ENCODE measurements around the gene GPAT3. TPM values are rescaled to one million over a fixed set of nuclear protein-coding genes. Genes with fewer than 3 reads are reported as not detected.
"Not testable (repeated sequence)": the region's sequence is repeated elsewhere in the genome, so short reads cannot be mapped to it uniquely, and the experiment has no call there.

Gene GPAT3
- total RNA-seq, 1 experiment from 2014 or later, result 0.30 TPM

- peak; percentile 74 for TF ChIP-seq CTCF (IDR thresholded peaks at IDR 0.05; ENCODE audit: unreplicated experiment)
- Mint-ChIP-seq H3K27me3 (ENCODE audit: insufficient read depth, unreplicated experiment) (no peaks in the 10 kb centered on the region), H3K4me1 (ENCODE audit: insufficient read depth, unreplicated experiment) (no peaks in the 10 kb centered on the region), H3K27ac (ENCODE audit: low read depth, unreplicated experiment) (no peak overlapping the region), H3K4me3 (ENCODE audit: unreplicated experiment) (no peak overlapping the region), H3K36me3 (ENCODE audit: insufficient read depth, unreplicated experiment) (no peaks in the 10 kb centered on the region), H3K9me3 (ENCODE audit: unreplicated experiment) (no peaks in the 10 kb centered on the region)
- intact Hi-C loops (cut with micrococcal nuclease), result loop anchor here (1.0 kb wide), 1 partner anchor 149 kb away; no protein-coding TSS in a partner anchor
- ChIA-PET CTCF (interaction anchor here (0.7 to 3.8 kb wide), 10 partner anchors 8 to 556 kb away, joined by 3 to 49 read pairs (median 4); no protein-coding TSS in a partner anchor), POLR2A (interaction anchor here (0.5 to 0.7 kb wide), 2 partner anchors 91 to 177 kb away, joined by 3 read pairs; no protein-coding TSS in a partner anchor)
- BruUV-seq (replicated peaks), result no TSS peak
- DNase-seq (ENCODE audit: unreplicated experiment), result peak; percentile 55
Observed at GRCh38 chr4:83490876-83491450, 44.9 kb upstream of the GPAT3 start.

- intact Hi-C loops (cut with micrococcal nuclease); BruUV-seq (replicated peaks); DNase-seq (ENCODE audit: unreplicated experiment); H3K4me3 Mint-ChIP-seq (ENCODE audit: unreplicated experiment); H3K4me1 Mint-ChIP-seq (ENCODE audit: insufficient read depth, unreplicated experiment); H3K27ac Mint-ChIP-seq (ENCODE audit: low read depth, unreplicated experiment); H3K27me3 Mint-ChIP-seq (ENCODE audit: insufficient read depth, unreplicated experiment); H3K9me3 Mint-ChIP-seq (ENCODE audit: unreplicated experiment); H3K36me3 Mint-ChIP-seq (ENCODE audit: insufficient read depth, unreplicated experiment): not testable (repeated sequence)
- CTCF ChIA-PET, result interaction anchor here (0.6 kb wide), 1 partner anchor 146 kb away, joined by 3 read pairs; no protein-coding TSS in a partner anchor
- POLR2A ChIA-PET, result interaction anchor here (2.3 kb wide), 1 partner anchor 11 kb away, joined by 8 read pairs; the partner anchor contains the start of gene ABRAXAS1
Observed at GRCh38 chr4:83496085-83496917, 39.6 kb upstream of the GPAT3 start.

GRCh38 chr4:83498187-83498586 is 37.7 kb upstream of the GPAT3 start:
- no TSS peak for BruUV-seq (replicated peaks)
- no peak overlapping the region for H3K4me3 Mint-ChIP-seq (ENCODE audit: unreplicated experiment)
- no peaks in the 10 kb centered on the region for H3K27me3 Mint-ChIP-seq (ENCODE audit: insufficient read depth, unreplicated experiment)
- no peak overlapping the region for H3K27ac Mint-ChIP-seq (ENCODE audit: low read depth, unreplicated experiment)
- ChIA-PET CTCF (interaction anchor here (0.6 to 2.0 kb wide), 10 partner anchors 11 to 319 kb away, joined by 3 to 13 read pairs (median 3); partner anchors contain the start of gene GPAT3), POLR2A (no interaction called here)
- H3K4me1 Mint-ChIP-seq (ENCODE audit: insufficient read depth, unreplicated experiment), result no peaks in the 10 kb centered on the region
- no peaks in the 10 kb centered on the region for H3K9me3 Mint-ChIP-seq (ENCODE audit: unreplicated experiment)
- TF ChIP-seq CTCF (IDR thresholded peaks at IDR 0.05; ENCODE audit: unreplicated experiment), result no peak
- DNase-seq (ENCODE audit: unreplicated experiment), result no peak
- intact Hi-C loops (cut with micrococcal nuclease), result no loop called here
- H3K36me3 Mint-ChIP-seq (ENCODE audit: insufficient read depth, unreplicated experiment), result no peaks in the 10 kb centered on the region

GRCh38 chr4:83501671-83502070 is 34.2 kb upstream of the GPAT3 start:
- not testable (repeated sequence) for BruUV-seq (replicated peaks); H3K4me3 Mint-ChIP-seq (ENCODE audit: unreplicated experiment)

GRCh38 chr4:83503974-83504373 is 31.9 kb upstream of the GPAT3 start:
- intact Hi-C loops (cut with micrococcal nuclease), result loop anchor here (10.0 kb wide), 1 partner anchor 271 kb away; no protein-coding TSS in a partner anchor
- no peak overlapping the region for H3K27ac Mint-ChIP-seq (ENCODE audit: low read depth, unreplicated experiment)
- BruUV-seq (replicated peaks), result no TSS peak

More at GRCh38 chr4:83501671-83502070, 34.2 kb upstream of the GPAT3 start:
- H3K4me1 Mint-ChIP-seq (ENCODE audit: insufficient read depth, unreplicated experiment); H3K27me3 Mint-ChIP-seq (ENCODE audit: insufficient read depth, unreplicated experiment); POLR2A ChIA-PET; H3K36me3 Mint-ChIP-seq (ENCODE audit: insufficient read depth, unreplicated experiment); H3K27ac Mint-ChIP-seq (ENCODE audit: low read depth, unreplicated experiment); DNase-seq (ENCODE audit: unreplicated experiment); H3K9me3 Mint-ChIP-seq (ENCODE audit: unreplicated experiment); CTCF ChIA-PET: not testable (repeated sequence)
- intact Hi-C loops (cut with micrococcal nuclease), result loop anchor here (10.0 kb wide), 1 partner anchor 273 kb away; no protein-coding TSS in a partner anchor

More at GRCh38 chr4:83503974-83504373, 31.9 kb upstream of the GPAT3 start:
- Mint-ChIP-seq H3K4me1 (ENCODE audit: insufficient read depth, unreplicated experiment) (no peaks in the 10 kb centered on the region), H3K4me3 (ENCODE audit: unreplicated experiment) (no peak overlapping the region), H3K9me3 (ENCODE audit: unreplicated experiment) (no peaks in the 10 kb centered on the region), H3K27me3 (ENCODE audit: insufficient read depth, unreplicated experiment) (no peaks in the 10 kb centered on the region), H3K36me3 (ENCODE audit: insufficient read depth, unreplicated experiment) (no peaks in the 10 kb centered on the region)
- ChIA-PET CTCF (interaction anchor here (0.6 kb wide), 2 partner anchors 167 to 1458 kb away, joined by 3 to 4 read pairs; no protein-coding TSS in a partner anchor), POLR2A (no interaction called here)
- no peak for DNase-seq (ENCODE audit: unreplicated experiment)
- TF ChIP-seq CTCF (IDR thresholded peaks at IDR 0.05; ENCODE audit: unreplicated experiment), result no peak
